GM19240 (cell line): ENCODE measurements around the gene NARS2.
"Not testable (repeated sequence)": the region's sequence is repeated elsewhere in the genome, so short reads cannot be mapped to it uniquely, and the experiment has no call there.

Experiments
- DNase-seq: peaks from one replicate; pipeline ENCODE4 v3.0.0; 2011; ENCODE audit warnings: low spot score; ENCODE audit not compliant: insufficient read length

NARS2 gene

DNA sequence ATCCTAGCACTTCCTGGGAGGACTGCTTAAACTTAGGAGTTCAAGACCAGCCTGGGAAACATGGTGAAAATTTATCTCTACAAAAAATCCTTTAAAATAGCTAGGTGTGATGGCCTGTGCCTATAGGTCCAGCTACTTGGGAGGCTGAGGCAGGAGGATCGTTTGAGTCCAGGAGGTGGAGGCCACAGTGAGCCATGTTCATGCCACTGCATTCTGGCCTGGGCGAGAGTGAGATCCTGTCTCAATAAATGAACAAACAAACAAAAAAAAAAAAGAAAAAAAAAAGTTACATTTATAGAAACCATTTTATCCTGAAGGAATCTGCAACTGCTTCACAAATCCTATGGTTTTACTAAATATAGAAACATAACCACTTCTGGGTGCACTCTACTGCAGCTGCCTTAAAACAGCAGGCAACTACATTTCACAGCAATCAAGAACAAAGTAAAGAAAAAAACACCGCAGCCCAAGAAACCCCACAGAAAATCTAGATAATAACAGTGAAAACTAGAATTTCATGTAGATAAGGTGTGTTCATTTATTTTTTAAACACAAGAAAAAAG is 81.2 kb downstream of the NARS2 start:
- no peak for DNase-seq

DNA sequence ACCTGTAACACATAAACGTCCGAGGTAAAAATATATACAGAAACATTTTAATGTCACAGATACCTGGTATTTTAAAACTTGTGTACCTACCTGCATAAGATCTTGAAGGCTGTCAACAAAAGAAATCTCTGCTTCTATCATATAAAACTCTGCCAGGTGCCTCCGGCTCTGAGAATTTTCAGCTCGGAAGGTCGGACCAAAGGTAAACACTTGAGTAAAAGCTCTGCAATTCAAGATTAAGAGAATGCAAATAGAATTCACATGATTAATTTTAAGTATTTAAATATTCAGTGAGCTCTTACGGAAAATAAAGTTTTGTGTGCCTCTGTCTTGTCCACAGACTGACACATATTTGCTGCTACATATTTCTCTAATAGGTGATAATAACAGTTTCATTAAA is 81.7 kb downstream of the NARS2 start:
- DNase-seq = no peak

DNA sequence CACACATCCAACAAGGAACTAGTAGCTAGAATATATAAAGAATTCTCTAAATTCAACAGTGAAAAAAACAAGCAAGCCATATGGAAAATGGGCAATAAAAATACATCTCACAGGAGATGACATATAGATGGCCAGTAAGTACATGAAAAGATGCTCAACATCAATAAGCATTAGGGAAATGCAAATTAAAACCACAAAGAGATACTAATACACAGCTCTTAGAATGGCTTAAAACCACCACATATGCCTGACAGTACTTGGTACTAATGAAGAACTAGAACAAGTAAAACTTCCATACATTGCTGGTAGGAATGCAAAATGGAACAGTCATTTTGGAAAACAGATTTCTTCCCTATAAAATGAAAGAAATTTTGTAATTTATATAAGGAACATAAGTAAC is 85.5 kb downstream of the NARS2 start:
- DNase-seq = no peak

DNA sequence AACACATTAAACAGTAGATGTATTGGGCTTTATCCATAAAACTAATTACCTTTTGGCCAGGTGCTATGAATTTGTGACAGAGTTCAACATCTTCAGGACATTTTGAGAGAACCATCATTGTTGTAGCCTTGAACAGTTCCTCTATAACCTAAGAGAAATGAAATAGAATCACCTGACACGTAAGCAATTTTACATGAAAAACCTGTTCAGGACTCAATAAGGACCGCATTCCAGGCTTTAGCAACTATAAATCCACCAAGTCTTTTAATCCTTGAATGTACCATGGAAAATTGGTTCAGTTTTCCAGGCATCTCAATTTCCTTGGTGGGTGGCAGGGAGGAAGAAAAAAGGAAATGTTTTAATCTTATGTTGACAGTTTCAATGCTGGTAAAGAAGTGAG is 96.1 kb downstream of the NARS2 start:
- no peak for DNase-seq

DNA sequence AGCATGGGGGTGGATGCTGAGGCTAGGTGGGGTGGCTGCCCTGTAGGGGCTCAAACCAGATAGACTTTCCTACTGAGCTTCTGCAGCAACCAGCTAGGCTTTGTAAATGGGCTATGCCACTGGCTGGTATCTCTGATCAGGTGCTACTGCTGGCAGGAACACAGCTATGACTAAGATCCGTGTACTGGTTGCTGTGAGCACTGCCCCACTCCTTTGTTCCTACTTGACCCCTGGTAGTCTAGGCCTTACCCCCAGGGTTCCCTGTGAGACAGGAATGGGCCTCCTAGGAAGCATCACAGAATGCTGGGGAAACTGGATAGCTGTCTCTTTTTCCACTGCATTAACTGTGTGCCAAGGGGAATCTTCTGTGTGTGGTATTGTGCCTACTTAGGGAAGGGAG is 98.6 kb downstream of the NARS2 start:
- no peak for DNase-seq

DNA sequence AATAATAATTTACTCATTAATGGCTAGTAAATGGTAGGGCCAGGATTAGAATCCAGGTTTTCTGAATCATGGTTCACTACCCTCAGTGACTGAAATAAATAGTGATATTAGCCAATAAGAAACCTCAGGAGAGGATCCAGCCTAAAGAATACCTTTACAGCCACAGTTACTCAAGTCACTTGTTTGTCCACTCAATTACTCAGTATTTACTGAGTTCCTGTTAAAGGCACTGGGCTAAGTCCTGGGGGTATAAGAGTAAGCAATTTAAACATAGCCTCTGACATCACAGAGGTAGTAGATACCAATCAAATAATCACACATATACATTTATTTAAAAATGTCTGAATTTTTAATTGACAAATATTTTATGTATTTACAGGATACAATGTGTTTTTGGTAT is 100.2 kb downstream of the NARS2 start:
- DNase-seq = no peak

DNA sequence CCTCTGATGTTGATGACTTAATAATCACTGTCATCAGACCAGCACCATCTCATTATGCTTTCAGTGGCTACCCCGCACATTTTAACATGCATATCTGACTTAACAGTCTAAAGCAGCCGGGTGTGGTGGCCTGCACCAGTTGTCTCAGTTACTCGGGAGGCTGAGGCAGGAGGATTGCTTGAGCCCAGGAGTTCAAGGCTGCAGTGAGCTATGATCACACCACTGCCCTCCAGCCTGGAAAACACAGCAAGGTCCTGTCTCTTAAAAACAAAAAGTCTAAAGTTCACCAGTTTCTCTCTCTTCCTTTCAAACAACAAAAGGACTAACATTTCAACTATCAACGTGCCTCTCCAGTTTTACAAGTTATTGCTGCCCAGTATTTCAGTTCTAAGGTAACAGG is 101.8 kb downstream of the NARS2 start:
- no peak for DNase-seq

DNA sequence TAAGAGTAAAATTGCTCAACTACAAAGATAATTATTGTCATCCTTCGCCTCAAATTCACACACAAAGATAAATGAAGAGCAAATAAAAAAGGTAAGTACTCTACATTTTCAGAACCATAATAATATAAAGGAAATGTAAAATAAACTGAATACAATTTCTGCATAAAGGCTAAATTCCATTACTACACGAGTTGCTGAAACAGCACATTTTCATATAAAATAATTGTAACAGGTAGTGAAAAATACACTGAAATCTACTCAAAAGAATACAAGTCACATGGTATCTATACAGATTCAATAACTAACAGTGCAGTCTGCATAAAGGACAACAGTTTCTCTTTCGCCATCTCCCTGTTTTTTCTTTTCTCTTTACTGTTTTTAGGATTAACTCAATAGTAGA is 102.3 kb downstream of the NARS2 start:
- DNase-seq = no peak

DNA sequence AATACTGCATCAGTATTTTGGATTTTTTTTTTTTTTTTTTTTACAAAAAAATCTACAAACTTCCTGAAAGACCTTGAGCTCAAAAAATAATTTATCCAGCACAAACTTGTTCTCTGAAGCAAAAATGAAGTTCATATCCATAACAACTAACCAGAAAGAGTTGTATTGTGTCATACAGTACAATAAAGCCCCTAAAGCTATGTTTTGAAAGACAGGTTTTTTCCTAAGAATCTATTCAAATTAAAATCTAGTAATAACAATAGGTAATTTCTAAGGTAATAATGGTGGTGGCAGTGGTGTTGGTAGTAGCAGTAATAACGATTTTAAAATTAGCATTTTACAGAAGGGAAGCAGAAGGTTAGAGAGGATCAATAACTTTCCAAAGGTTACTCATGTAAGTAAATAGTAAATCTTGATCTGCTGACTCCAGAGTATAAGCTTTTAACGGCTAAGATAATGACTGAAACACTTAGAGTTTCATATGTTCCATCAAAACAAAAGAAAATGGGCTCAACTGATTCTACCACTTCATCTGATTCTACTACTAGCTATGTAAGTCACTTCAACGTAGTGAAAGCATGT is 103.7 kb downstream of the NARS2 start:
- no peak for DNase-seq

DNA sequence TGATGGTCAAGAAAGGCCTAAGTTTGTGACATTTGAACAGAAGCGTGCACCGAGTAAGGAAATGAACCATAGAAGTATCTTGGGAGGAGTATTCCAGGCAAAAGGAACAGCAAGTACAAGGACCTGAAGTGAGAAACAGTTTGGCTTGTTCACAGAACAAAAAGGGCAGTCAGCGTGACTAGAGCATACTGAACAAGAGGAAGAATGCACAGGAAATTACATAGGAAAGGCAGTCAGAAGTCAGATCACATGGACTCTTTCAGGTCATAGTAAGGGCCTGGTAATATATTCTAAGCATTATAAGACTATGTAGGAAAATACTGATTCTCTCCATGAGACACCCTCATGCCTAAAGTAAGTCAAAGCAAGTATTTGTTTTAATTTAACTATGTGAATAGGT is 104.8 kb downstream of the NARS2 start:
- DNase-seq = no peak

DNA sequence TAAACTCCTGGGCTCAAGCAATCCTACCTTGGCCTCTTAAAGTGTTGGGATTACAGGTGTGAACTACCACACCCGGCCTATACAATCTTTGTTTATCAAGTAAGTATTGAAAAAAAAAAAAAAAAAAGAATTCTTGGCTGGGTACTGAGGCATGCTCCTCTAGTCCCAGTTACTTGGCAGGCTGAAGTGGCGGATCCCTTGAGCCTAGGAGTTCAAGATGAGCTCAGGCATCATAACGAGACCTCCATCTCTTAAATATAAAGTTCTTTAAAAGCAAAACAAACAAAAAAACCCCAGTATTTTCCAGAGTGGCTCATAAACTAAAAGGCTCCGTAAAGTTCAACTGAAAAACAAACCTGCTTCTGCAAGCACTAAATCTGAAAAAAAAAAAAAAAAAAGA is 106.7 kb downstream of the NARS2 start:
- no peak for DNase-seq

DNA sequence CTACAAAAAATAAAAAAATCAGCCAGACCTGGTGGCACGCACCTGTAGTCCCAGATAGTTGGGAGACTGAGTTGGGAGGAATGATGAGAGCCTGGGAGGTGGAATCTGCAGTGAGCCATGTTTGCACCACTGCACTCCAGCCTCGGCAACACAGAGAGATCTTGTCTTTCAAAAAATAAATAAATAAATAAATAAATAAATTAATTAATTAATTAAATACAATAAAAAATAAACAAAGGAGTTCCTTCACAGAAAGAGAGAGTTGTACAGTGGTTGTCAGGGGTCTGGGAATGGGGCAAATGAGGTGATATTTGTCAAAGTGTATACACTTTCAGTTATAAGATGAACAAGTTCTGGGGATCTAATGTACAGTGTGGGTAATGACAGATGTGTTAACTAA is 107.3 kb downstream of the NARS2 start:
- no peak for DNase-seq

DNA sequence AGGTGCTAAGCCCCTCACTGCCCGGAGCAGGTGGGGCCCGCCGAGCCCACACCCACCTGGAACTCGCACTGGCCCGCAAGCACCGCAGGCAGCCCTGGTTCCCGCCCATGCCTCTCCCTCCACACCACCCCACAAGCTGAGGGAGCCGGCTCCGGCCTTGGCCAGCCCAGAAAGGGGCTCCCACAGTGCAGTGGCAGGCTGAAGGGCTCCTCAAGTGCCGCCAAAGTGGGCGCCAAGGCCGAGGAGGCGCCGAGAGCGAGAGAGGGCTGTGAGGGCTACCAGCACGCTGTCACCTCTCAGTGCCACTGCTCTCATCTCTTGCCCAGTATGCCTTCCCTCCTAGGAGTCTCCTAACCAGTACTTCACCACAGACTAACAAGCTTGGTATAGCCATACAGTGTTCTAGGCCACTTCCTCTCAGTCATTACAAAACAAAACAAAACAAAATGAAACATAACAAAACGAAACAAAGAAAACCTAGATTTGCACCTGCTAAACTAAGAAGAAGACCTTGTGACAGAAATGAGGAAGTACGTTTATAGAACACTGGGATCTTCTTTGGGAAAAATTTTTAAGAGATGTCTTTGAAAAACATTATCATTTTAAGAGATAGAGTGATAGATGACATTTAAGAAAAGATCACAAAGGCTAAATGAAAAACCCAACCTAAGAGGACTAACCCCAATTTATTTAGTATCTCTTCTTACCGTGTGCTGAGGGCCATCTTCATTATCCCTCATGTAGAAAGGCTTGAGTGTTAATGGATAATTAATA is 109.3 kb downstream of the NARS2 start:
- DNase-seq = peak; percentile 32

DNA sequence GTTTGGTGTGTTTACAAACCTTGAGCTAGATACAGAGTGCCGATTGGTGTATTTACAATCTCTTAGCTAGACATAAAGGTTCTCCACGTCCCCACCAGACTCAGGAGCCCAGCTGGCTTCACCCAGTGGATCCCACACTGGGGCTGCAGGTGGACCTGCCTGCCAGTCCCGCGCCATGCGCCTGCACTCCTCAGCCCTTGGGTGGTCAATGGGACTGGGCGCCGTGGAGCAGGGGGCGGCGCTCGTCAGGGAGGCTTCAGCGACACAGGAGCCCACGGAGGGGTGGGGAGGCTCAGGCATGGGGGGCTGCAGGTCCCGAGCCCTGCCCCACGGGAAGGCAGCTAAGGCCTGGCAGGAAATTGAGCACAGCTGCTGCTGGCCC is 109.9 kb downstream of the NARS2 start:
- not testable (repeated sequence) for DNase-seq

DNA sequence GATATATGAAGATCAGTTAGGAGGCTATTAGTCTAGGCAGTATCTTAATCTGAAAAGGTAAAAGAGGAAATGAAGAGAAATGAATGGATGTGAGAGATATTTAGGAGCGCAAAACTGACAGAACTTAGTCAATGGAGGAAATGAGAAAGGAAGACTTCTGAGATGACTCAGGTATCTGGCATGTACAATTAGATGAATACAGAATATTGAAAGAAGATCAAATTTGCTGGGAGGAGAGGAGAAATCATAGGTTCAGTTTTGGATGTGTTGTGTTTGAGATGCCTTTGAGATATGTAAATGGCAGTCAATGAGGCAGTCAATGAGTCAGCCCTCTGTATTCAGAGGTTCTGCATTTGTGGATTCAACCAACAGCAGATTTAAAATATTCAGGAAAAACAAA is 114.2 kb downstream of the NARS2 start:
- no peak for DNase-seq

DNA sequence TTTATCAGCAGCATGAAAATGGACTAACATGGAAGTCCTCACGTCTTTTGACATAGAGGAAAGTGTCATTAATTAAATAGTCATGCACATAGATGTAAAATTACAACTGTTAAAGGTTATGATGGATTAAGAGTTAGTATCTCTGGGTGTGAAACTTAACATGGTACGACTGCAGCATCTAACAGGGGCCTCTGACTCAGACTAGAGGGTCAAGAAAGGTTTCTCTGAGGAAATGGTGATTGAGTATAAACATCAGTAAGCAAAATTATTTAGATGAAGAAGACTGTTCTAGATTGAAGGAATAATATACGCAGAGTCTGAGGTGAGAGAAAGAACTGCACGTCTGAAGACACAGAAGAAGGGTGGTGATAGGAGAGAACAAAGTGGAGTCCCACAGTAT is 114.9 kb downstream of the NARS2 start:
- no peak for DNase-seq

DNA sequence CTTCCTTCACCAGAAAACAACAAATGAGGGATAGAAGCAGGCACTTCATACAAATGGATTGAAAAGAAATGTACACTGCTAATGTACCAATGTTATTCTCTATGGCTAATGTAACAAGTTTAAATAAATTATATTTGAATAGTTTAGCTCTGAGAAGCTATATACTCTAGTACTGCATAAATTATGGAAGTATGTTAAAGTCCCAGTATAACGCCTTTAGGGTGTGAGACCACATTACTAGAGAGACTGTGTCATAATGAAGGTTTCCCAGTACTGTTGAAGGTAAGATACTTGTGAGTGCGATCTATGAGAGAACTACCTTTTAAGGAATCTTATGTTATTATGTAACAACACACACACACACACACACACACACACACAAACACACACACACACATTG is 117.2 kb downstream of the NARS2 start:
- no peak for DNase-seq

DNA sequence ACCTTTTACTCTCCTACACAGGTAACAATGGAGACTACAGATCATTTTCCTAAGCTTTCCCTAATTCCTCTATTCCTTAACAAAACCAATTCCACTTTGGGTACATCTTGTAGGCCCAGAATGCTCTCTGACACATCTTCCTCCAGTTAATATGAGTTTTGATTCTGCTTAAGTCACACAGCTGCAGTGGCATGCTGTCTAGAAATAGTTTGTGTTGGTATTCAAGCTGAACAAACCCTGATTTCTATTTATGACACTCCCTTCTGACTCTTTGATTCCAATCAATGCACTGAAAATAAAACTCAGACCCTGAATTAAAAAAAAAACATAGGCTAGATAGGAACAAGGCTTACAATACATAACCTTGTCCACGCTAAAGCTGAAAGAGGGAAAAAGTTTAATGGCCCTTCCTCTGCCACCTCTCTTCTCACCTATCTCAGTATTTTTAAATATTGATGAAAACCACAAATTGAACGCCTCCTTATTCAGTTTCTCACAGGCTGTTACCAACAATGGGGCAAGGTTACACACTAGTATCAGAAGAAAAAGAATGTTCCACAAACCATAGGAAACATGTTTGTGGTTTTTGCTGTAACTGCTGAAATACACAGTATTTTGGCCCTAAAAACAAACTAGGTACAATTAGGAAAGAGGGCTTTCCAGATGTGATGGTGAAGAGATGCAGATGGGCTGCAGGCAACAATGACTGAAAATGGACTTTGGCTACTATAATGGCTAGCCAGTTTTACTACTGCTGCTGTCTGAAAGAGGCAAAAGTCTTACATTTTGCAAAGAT is 121.3 kb downstream of the NARS2 start:
- no peak for DNase-seq

DNA sequence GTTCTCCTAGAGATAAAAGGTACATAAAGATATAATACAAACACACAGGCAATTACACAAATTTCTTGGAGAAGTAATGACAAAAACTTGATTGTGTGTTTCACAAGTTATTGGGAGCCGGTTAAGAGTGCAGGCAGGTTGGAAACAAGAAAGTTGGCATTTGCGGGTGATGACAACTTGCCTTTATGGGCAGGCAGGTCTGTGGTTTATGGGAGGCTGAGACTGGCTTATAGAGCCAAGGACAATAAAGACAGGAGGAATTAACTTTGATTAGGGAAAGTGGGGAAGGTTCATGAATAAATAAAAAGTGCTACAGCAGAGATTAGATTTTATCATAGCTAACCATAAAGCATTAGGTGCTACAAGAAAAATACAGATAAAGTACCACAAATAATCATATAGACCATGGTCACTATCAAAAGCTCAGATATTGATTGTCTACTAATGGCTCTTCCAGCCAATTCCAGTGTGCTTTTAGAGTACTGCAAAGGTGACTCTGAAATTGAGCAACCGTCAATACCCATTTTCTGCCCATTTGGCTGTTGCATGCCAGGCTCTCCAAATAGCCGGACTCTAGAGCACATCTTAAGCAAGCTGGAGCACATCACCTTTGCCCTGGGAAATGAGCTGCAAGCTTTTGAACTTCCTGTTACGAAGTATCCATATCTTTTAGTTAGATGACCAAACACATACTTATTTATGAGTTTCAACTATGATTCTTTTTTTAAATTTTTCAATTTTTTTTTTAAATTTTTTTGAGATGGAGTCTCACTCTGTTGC is 123.1 kb downstream of the NARS2 start:
- DNase-seq = no peak

DNA sequence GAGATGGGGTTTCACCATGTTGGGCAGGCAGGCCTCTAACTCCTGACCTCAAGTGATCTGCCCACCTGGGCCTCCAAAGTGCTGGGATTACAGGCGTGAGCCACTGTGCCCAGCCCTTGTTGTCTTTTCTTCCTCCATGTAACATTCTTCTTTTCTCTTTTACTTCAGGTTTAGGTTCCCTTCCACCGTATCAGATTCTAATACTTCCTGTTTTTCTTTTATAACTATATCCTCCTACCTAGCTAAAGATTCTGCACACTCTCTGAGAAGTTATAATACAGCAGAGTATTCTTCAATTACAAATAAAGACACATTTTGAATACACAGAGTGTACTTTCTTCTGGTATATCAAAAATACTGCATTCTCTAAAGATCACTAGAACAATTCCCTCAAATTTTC is 123.8 kb downstream of the NARS2 start:
- DNase-seq = no peak

DNA sequence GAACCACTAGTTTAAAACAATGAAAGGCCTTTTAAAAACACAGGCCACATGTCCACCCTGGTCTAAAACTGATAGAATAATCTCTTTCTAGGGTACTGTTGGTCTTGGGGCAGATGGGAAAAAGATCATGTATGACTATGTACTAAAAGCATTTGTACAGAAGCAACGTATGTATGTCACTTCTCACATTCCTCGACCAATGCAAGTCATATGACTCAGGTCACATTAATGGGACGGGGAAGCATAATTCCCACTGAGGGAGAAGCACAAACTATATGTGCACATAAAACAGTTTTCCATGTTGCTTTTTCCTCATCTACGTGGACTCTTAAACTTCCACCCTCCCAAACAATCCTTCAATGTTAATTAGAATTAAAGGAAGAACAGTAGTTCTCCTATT is 124.8 kb downstream of the NARS2 start:
- DNase-seq = no peak

DNA sequence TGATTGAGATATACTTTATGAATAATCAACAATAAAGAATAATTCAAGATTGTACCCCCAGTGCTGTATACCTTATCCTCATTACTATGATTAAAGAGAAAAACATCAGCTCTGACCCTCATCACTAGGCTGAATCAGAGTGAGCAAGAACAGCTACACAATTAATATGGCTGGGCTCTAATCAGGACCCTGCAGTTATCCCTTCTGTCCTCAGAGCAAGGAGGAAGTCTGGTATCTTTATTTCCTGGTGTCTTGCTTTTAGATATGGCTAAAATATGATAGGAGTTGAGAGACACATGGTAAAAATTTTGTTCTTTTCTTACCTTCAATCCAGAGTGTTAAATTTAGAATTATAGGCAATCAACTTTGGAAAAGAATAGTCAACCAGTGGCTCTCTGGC is 128.5 kb downstream of the NARS2 start:
- no peak for DNase-seq
